ENCODE measurements around the gene MANSC1.

DNA sequence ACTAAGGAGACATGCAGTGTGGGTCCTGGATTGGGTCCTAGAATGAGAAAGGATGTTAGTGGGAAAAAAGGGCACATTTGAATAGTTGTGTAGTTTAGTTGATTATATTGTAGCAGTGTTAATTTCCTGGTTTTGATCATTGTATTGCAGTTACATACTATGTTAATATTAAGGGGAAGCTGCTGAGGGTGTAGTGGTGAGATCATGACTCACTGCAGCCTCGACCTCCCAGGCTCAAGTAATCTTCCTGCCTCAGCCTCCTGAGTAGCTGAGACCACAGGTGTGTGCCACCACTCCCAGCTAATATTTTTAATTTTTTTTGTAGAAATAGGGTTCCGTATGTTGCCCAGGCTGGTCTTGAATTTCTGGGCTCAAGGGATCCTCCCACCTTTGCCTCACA, 28.6 kb upstream of the MANSC1 start:
- no peak for TF ChIP-seq EED (IDR thresholded peaks at IDR 0.05; ENCODE audit: low read depth)
- no peak for TF ChIP-seq MXI1 (IDR thresholded peaks at IDR 0.05; ENCODE audit: low read depth, low read length)
- TF ChIP-seq, protein P1, sequence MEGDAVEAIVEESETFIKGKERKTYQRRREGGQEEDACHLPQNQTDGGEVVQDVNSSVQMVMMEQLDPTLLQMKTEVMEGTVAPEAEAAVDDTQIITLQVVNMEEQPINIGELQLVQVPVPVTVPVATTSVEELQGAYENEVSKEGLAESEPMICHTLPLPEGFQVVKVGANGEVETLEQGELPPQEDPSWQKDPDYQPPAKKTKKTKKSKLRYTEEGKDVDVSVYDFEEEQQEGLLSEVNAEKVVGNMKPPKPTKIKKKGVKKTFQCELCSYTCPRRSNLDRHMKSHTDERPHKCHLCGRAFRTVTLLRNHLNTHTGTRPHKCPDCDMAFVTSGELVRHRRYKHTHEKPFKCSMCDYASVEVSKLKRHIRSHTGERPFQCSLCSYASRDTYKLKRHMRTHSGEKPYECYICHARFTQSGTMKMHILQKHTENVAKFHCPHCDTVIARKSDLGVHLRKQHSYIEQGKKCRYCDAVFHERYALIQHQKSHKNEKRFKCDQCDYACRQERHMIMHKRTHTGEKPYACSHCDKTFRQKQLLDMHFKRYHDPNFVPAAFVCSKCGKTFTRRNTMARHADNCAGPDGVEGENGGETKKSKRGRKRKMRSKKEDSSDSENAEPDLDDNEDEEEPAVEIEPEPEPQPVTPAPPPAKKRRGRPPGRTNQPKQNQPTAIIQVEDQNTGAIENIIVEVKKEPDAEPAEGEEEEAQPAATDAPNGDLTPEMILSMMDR (IDR thresholded peaks at IDR 0.05 in 2 of 3, conservative IDR thresholded peaks at IDR 0.05 in 1 of 3; ENCODE audit: control insufficient read depth in 2 of 3, extremely low read depth in 1 of 3, insufficient read depth in 1 of 3, low read depth in 3 of 3, low read length in 3 of 3), result no peak
- TF ChIP-seq SIN3A (IDR thresholded peaks at IDR 0.05; ENCODE audit: low read depth, low read length), result no peak
- TF ChIP-seq, protein P2, sequence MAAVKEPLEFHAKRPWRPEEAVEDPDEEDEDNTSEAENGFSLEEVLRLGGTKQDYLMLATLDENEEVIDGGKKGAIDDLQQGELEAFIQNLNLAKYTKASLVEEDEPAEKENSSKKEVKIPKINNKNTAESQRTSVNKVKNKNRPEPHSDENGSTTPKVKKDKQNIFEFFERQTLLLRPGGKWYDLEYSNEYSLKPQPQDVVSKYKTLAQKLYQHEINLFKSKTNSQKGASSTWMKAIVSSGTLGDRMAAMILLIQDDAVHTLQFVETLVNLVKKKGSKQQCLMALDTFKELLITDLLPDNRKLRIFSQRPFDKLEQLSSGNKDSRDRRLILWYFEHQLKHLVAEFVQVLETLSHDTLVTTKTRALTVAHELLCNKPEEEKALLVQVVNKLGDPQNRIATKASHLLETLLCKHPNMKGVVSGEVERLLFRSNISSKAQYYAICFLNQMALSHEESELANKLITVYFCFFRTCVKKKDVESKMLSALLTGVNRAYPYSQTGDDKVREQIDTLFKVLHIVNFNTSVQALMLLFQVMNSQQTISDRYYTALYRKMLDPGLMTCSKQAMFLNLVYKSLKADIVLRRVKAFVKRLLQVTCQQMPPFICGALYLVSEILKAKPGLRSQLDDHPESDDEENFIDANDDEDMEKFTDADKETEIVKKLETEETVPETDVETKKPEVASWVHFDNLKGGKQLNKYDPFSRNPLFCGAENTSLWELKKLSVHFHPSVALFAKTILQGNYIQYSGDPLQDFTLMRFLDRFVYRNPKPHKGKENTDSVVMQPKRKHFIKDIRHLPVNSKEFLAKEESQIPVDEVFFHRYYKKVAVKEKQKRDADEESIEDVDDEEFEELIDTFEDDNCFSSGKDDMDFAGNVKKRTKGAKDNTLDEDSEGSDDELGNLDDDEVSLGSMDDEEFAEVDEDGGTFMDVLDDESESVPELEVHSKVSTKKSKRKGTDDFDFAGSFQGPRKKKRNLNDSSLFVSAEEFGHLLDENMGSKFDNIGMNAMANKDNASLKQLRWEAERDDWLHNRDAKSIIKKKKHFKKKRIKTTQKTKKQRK (IDR thresholded peaks at IDR 0.05; ENCODE audit: low read depth, low read length), result no peak
- TF ChIP-seq RAD21 (IDR thresholded peaks at IDR 0.05; ENCODE audit: insufficient read depth, low read depth, low read length), result no peak
- TF ChIP-seq, protein P3, sequence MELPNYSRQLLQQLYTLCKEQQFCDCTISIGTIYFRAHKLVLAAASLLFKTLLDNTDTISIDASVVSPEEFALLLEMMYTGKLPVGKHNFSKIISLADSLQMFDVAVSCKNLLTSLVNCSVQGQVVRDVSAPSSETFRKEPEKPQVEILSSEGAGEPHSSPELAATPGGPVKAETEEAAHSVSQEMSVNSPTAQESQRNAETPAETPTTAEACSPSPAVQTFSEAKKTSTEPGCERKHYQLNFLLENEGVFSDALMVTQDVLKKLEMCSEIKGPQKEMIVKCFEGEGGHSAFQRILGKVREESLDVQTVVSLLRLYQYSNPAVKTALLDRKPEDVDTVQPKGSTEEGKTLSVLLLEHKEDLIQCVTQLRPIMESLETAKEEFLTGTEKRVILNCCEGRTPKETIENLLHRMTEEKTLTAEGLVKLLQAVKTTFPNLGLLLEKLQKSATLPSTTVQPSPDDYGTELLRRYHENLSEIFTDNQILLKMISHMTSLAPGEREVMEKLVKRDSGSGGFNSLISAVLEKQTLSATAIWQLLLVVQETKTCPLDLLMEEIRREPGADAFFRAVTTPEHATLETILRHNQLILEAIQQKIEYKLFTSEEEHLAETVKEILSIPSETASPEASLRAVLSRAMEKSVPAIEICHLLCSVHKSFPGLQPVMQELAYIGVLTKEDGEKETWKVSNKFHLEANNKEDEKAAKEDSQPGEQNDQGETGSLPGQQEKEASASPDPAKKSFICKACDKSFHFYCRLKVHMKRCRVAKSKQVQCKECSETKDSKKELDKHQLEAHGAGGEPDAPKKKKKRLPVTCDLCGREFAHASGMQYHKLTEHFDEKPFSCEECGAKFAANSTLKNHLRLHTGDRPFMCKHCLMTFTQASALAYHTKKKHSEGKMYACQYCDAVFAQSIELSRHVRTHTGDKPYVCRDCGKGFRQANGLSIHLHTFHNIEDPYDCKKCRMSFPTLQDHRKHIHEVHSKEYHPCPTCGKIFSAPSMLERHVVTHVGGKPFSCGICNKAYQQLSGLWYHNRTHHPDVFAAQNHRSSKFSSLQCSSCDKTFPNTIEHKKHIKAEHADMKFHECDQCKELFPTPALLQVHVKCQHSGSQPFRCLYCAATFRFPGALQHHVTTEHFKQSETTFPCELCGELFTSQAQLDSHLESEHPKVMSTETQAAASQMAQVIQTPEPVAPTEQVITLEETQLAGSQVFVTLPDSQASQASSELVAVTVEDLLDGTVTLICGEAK (IDR thresholded peaks at IDR 0.05; ENCODE audit: borderline replicate concordance), result no peak
- TF ChIP-seq, protein P4, sequence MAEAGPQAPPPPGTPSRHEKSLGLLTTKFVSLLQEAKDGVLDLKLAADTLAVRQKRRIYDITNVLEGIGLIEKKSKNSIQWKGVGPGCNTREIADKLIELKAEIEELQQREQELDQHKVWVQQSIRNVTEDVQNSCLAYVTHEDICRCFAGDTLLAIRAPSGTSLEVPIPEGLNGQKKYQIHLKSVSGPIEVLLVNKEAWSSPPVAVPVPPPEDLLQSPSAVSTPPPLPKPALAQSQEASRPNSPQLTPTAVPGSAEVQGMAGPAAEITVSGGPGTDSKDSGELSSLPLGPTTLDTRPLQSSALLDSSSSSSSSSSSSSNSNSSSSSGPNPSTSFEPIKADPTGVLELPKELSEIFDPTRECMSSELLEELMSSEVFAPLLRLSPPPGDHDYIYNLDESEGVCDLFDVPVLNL (IDR thresholded peaks at IDR 0.05; ENCODE audit: low read depth, low read length), result no peak
- TF ChIP-seq EP300 (IDR thresholded peaks at IDR 0.05; ENCODE audit: borderline replicate concordance in 1 of 2, control insufficient read depth in 1 of 2, low read depth in 2 of 2, low read length in 2 of 2), result no peak
- TF ChIP-seq POLR2A (IDR thresholded peaks at IDR 0.05; ENCODE audit: low read depth, low read length), result no peak
- TF ChIP-seq TAF1 (IDR thresholded peaks at IDR 0.05; ENCODE audit: borderline replicate concordance, low read depth, low read length), result no peak
- no peak for TF ChIP-seq KAT2A (conservative IDR thresholded peaks at IDR 0.05; ENCODE audit: control insufficient read depth, low read depth, low read length)
- TF ChIP-seq, protein P5, sequence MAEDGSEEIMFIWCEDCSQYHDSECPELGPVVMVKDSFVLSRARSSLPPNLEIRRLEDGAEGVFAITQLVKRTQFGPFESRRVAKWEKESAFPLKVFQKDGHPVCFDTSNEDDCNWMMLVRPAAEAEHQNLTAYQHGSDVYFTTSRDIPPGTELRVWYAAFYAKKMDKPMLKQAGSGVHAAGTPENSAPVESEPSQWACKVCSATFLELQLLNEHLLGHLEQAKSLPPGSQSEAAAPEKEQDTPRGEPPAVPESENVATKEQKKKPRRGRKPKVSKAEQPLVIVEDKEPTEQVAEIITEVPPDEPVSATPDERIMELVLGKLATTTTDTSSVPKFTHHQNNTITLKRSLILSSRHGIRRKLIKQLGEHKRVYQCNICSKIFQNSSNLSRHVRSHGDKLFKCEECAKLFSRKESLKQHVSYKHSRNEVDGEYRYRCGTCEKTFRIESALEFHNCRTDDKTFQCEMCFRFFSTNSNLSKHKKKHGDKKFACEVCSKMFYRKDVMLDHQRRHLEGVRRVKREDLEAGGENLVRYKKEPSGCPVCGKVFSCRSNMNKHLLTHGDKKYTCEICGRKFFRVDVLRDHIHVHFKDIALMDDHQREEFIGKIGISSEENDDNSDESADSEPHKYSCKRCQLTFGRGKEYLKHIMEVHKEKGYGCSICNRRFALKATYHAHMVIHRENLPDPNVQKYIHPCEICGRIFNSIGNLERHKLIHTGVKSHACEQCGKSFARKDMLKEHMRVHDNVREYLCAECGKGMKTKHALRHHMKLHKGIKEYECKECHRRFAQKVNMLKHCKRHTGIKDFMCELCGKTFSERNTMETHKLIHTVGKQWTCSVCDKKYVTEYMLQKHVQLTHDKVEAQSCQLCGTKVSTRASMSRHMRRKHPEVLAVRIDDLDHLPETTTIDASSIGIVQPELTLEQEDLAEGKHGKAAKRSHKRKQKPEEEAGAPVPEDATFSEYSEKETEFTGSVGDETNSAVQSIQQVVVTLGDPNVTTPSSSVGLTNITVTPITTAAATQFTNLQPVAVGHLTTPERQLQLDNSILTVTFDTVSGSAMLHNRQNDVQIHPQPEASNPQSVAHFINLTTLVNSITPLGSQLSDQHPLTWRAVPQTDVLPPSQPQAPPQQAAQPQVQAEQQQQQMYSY (CRISPR knock-in tag; IDR thresholded peaks at IDR 0.05), result no peak
- no peak for TF ChIP-seq HDGF (IDR thresholded peaks at IDR 0.05)

All from GM12878 (cell line).